ENCODE results near the gene LPCAT2. TPM values are rescaled to one million over a fixed set of nuclear protein-coding genes. Genes with fewer than 3 reads are reported as not detected.
"Not testable (repeated sequence)": the region's sequence is repeated elsewhere in the genome, so short reads cannot be mapped to it uniquely, and the experiment has no call there.

Gene LPCAT2
- total RNA-seq, 1 donor from 2014 or later, result 15.8 TPM

GRCh38 chr16:55592306-55592705 is 83.4 kb downstream of the LPCAT2 start:
- DNase-seq (ENCODE audit: low spot score), result no peak

GRCh38 chr16:55597928-55598327 is 89.1 kb downstream of the LPCAT2 start:
- no peak for DNase-seq (ENCODE audit: low spot score)

- no peak for DNase-seq (ENCODE audit: low spot score)
These were observed 97.0 kb downstream of the LPCAT2 start for GRCh38 chr16:55605754-55606336.

GRCh38 chr16:55613613-55614335 is 104.9 kb downstream of the LPCAT2 start:
- DNase-seq (ENCODE audit: low spot score), result no peak

- DNase-seq (ENCODE audit: low spot score), result no peak
These were observed 106.2 kb downstream of the LPCAT2 start for GRCh38 chr16:55615071-55615470.

GRCh38 chr16:55615670-55616069 is 106.8 kb downstream of the LPCAT2 start:
- DNase-seq (ENCODE audit: low spot score), result not testable (repeated sequence)

GRCh38 chr16:55621771-55622170 is 112.9 kb downstream of the LPCAT2 start:
- DNase-seq (ENCODE audit: low spot score), result no peak

GRCh38 chr16:55622272-55622671 is 113.4 kb downstream of the LPCAT2 start:
- DNase-seq (ENCODE audit: low spot score), result no peak

GRCh38 chr16:55622930-55623561 is 114.2 kb downstream of the LPCAT2 start:
- DNase-seq (ENCODE audit: low spot score), result no peak

- DNase-seq (ENCODE audit: low spot score), result no peak
These were observed 114.8 kb downstream of the LPCAT2 start for GRCh38 chr16:55623640-55624039.

GRCh38 chr16:55624696-55625095 is 115.8 kb downstream of the LPCAT2 start:
- no peak for DNase-seq (ENCODE audit: low spot score)

- no peak for DNase-seq (ENCODE audit: low spot score)
These were observed 117.0 kb downstream of the LPCAT2 start for GRCh38 chr16:55625843-55626242.

- DNase-seq (ENCODE audit: low spot score), result no peak
These were observed 119.6 kb downstream of the LPCAT2 start for GRCh38 chr16:55628306-55628968.

- no peak for DNase-seq (ENCODE audit: low spot score)
These were observed 121.9 kb downstream of the LPCAT2 start for GRCh38 chr16:55630774-55631173.

- no peak for DNase-seq (ENCODE audit: low spot score)
These were observed 123.4 kb downstream of the LPCAT2 start for GRCh38 chr16:55632259-55632658.

- DNase-seq (ENCODE audit: low spot score), result no peak
These were observed 125.3 kb downstream of the LPCAT2 start for GRCh38 chr16:55634193-55634592.

Other genes with a start within 250 kb of the LPCAT2 start
- 0.17 TPM for gene IRX6, start 184.9 kb upstream of the LPCAT2 start, total RNA-seq
- 264 TPM for gene MMP2, start 29.9 kb upstream of the LPCAT2 start, total RNA-seq
- 0.55 TPM for gene CAPNS2, start 57.6 kb downstream of the LPCAT2 start, total RNA-seq
- gene SLC6A2, start 146.9 kb downstream of the LPCAT2 start, total RNA-seq, result 0.23 TPM